GM21390 (cell line): Measurements from ENCODE around the gene TOMM40.
"Not testable (repeated sequence)": the region's sequence is repeated elsewhere in the genome, so short reads cannot be mapped to it uniquely, and the experiment has no call there.

ENCODE experiments used
- ATAC-seq: cut with Tn5 transposase; IDR thresholded peaks from one replicate; pipeline ENCODE4 v1.9.1; 2021; ENCODE audit not compliant: unreplicated experiment

Gene TOMM40

GRCh38 chr19:44894052-44894400 lies 3.0 kb downstream of the TOMM40 start:
- ATAC-seq, result no peak

DNA sequence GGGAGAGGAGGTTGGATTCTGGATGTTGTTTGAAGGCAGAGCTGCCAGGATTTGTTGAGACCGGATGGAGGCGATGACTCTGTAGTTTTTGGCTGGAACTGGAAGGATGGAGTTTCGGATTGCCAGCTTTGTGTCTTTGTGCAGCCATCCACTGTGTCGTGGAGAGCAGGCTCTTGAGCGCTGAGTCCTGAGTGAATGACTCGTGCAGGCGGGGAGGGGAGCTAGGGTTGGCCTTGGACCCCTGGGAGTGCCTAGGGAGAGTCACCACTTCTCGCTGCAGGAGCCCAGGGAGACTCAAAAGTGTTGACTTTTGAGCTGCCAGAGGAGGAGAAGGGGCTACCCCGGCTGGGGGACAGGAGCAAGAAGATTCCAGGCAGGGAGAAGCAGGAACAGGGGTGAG lies 3.9 kb downstream of the TOMM40 start:
- ATAC-seq, result no peak

GRCh38 chr19:44897835-44898234 lies 6.8 kb downstream of the TOMM40 start:
- ATAC-seq, result no peak

DNA sequence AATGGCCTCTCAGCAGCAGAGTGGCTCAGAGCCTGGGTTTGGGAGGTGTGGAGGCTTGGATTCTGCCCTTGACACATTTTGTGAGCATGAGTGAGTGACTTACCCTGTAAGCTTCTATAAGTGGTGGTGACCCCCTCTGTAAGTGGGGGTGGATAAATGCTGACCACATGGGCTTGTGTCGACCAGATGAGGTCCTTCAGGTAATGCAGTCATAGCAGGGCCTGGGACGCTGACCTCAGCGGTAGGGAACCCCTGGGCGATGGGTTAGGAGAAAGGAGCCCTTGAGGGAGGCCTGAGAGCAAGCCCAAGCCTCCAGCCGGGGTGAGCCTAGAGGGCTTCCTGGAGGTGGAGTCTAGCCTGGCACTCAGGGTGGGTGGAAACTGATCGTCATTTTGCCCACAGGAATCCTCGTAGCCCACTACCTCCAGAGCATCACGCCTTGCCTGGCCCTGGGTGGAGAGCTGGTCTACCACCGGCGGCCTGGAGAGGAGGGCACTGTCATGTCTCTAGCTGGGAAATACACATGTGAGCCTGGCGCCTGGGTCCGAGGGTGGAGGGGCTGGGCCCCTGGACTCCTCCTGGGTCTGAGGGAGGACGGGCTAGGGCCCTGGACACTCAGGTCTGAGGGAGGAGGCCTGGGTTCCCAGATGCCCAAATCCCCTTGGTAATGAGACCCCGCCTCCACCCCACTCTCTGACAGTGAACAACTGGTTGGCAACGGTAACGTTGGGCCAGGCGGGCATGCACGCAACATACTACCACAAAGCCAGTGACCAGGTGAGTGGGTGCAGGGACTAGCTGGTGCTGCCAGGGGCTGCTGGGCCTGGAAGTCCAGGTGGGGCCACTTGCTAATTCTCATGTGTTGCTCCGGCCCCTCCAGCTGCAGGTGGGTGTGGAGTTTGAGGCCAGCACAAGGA lies 9.5 kb downstream of the TOMM40 start:
- no peak for ATAC-seq

DNA sequence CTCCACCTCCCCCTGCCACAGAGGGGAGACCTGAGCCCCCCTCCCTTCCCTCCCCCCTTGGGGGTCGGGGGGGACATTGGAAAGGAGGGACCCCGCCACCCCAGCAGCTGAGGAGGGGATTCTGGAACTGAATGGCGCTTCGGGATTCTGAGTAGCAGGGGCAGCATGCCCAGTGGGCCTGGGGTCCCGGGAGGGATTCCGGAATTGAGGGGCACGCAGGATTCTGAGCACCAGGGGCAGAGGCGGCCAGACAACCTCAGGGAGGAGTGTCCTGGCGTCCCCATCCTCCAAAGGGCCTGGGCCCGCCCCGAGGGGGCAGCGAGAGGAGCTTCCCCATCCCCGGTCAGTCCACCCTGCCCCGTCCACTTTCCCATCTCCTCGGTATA lies 12.2 kb downstream of the TOMM40 start:
- no peak for ATAC-seq

DNA sequence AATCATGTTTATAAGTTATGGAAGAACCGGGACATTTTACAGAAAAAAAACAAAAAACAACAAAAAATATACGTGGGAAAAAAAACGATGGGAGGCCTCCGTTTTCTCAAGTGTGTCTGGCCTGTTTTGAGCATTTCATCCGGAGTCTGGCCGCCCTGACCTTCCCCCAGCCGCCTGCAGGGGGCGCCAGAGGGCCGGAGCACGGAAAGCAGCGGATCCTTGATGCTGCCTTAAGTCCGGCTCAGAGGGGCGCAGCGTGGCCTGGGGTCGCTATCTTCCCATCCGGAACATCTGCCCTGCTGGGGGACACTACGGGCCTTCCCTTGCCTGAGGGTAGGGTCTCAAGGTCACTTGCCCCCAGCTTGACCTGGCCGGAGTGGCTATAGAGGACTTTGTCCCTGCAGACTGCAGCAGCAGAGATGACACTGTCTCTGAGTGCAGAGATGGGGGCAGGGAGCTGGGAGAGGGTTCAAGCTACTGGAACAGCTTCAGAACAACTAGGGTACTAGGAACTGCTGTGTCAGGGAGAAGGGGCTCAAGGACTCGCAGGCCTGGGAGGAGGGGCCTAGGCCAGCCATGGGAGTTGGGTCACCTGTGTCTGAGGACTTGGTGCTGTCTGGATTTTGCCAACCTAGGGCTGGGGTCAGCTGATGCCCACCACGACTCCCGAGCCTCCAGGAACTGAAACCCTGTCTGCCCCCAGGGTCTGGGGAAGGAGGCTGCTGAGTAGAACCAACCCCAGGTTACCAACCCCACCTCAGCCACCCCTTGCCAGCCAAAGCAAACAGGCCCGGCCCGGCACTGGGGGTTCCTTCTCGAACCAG lies 12.8 kb downstream of the TOMM40 start:
- no peak for ATAC-seq

GRCh38 chr19:44904426-44904994 lies 13.5 kb downstream of the TOMM40 start:
- ATAC-seq, result no peak

DNA sequence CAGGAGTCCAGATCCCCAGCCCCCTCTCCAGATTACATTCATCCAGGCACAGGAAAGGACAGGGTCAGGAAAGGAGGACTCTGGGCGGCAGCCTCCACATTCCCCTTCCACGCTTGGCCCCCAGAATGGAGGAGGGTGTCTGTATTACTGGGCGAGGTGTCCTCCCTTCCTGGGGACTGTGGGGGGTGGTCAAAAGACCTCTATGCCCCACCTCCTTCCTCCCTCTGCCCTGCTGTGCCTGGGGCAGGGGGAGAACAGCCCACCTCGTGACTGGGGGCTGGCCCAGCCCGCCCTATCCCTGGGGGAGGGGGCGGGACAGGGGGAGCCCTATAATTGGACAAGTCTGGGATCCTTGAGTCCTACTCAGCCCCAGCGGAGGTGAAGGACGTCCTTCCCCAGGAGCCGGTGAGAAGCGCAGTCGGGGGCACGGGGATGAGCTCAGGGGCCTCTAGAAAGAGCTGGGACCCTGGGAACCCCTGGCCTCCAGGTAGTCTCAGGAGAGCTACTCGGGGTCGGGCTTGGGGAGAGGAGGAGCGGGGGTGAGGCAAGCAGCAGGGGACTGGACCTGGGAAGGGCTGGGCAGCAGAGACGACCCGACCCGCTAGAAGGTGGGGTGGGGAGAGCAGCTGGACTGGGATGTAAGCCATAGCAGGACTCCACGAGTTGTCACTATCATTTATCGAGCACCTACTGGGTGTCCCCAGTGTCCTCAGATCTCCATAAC lies 14.5 kb downstream of the TOMM40 start, which contains the start of gene APOE:
TSS of gene APOE (plus strand) at position 360 of the 724 bp plus-strand sequence. CDS start 829 bp downstream, outside the sequence.
- ATAC-seq, result no peak

GRCh38 chr19:44907613-44908012 lies 16.6 kb downstream of the TOMM40 start:
- ATAC-seq, result no peak

GRCh38 chr19:44908074-44908835 lies 17.2 kb downstream of the TOMM40 start:
- no peak for ATAC-seq

DNA sequence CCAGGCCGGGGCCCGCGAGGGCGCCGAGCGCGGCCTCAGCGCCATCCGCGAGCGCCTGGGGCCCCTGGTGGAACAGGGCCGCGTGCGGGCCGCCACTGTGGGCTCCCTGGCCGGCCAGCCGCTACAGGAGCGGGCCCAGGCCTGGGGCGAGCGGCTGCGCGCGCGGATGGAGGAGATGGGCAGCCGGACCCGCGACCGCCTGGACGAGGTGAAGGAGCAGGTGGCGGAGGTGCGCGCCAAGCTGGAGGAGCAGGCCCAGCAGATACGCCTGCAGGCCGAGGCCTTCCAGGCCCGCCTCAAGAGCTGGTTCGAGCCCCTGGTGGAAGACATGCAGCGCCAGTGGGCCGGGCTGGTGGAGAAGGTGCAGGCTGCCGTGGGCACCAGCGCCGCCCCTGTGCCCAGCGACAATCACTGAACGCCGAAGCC lies 17.8 kb downstream of the TOMM40 start:
- ATAC-seq, result no peak

DNA sequence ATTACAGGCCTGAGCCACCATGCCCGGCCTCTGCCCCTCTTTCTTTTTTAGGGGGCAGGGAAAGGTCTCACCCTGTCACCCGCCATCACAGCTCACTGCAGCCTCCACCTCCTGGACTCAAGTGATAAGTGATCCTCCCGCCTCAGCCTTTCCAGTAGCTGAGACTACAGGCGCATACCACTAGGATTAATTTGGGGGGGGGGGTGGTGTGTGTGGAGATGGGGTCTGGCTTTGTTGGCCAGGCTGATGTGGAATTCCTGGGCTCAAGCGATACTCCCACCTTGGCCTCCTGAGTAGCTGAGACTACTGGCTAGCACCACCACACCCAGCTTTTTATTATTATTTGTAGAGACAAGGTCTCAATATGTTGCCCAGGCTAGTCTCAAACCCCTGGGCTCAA lies 18.7 kb downstream of the TOMM40 start:
- no peak for ATAC-seq

- not testable (repeated sequence) for ATAC-seq
Measured at GRCh38 chr19:44911896-44912295, 20.8 kb downstream of the TOMM40 start.

DNA sequence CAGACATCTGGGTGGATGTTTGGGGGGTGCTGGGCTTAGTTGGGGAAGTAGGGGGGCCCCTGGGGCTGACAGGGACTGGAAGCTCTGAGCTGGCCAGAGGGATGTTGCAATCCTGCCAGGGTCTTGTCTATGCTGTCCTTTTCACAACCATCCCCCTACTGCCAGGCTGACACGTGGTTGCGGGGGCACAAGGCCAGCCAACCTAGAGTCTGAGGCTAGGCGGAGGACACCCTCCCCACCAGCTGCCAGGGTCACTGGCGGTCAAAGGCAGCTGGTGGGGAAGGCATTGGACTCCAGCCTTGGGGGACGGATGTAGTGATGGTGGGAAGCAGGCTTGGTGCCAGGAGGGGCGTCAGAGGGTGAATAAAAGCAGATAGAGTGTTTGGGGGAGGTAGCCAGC lies 21.8 kb downstream of the TOMM40 start:
- ATAC-seq, result no peak

DNA sequence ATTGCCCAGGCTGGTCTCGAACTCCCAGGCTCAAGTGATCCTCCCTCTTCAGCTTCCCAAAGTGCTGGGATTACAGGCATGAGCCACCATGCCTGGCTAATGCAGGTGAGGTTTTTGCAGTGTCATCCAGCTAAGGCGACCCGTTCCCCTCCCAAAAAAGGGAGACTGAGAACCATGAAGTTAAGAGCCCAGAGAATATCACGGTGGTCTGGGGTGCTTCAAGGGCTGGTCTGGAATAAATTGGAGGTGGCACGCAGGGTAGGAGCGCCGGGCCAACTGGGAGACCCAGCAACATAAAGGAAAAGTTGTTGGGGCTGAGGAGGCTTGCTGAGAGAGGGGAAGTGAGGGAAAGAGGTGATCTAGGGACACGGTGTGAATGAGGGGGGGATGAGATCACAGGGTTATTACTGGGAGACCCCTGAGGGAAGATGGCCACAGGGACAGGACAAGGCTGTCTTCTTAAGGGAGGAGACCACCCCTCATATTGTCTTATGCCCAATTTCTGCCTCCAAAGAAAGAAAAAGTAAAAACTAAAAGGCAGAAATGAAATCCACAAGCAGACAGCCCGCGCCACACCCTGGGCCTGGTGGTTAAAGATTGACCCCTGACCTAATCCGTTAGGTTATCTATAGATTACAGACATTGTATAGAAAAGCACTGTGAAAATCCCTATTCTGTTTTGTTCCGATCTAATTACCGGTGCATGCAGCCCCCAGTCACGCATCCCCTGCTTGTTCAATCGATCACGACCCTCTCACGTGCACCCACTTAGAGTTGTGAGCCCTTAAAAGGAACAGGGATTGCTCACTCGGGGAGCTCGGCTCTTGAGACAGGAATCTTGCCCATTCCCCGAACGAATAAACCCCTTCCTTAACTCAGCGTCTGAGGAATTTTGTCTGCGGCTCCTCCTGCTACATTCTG lies 22.7 kb downstream of the TOMM40 start:
- ATAC-seq, result not testable (repeated sequence)

- not testable (repeated sequence) for ATAC-seq
Measured at GRCh38 chr19:44914433-44915206, 23.6 kb downstream of the TOMM40 start, which contains the start of gene APOC1. Gene APOC1, plus strand, starts transcription at chr19:44914608. Its CDS starts 284 bp downstream, at chr19:44914892.

DNA sequence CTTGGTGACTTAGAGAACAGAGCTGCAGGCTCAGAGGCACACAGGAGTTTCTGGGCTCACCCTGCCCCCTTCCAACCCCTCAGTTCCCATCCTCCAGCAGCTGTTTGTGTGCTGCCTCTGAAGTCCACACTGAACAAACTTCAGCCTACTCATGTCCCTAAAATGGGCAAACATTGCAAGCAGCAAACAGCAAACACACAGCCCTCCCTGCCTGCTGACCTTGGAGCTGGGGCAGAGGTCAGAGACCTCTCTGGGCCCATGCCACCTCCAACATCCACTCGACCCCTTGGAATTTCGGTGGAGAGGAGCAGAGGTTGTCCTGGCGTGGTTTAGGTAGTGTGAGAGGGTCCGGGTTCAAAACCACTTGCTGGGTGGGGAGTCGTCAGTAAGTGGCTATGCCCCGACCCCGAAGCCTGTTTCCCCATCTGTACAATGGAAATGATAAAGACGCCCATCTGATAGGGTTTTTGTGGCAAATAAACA lies 33.2 kb downstream of the TOMM40 start:
- ATAC-seq, result no peak
